Gastroesophageal sphincter (tissue), 3 donors: ENCODE measurements around the gene MAPK4.

ENCODE experiments used
- POLR2AphosphoS5 ChIP-seq: sonication (generic); formaldehyde crosslinking; IDR thresholded peaks from one replicate; pipeline ENCODE4 v1.6.1; 2017; ENCODE audit warnings: antibody characterized with exemption
- TF ChIP-seq, protein P1 (sequence below), 4 experiments: fragments of 200-600 bp in 2 of 4; fragments of 450-650 bp in 2 of 4; sonication (generic) in 1 of 4; IDR thresholded peaks; one replicate each; pipeline ENCODE4 v1.5.1; 2017 to 2019; ENCODE audit warnings: antibody characterized with exemption in 4 of 4, mild to moderate bottlenecking in 2 of 4, moderate library complexity in 2 of 4

DNA sequence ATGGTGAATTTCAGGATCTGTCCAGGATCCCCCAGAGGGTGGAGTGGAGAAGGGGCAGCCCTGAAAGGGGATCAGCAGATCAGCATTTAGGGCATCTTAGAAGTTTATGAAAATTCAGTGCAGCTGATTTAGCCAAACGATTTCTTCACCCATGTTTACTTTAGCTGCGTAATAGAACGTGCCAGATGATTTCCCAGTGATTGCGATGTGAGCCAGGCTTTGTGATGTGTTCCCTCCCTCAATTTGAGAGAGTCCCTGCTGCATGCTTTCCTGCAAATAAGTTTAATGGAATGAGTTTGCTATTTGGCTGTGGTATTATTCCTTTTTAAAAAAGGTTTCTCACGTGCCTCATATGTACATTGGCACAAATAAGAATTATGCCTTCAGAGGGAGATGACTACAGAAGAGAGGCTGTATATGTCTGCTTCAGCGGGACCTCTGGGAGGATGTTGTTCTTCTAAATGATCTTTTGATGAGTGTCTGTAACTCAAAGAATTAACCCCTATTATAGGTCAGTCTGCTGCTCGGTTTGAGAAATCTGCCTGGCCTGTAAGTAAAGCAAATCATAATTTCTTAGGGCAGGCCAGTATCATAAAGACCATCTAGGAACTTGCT lies 148.1 kb downstream of the MAPK4 start:
- TF ChIP-seq, protein P1, sequence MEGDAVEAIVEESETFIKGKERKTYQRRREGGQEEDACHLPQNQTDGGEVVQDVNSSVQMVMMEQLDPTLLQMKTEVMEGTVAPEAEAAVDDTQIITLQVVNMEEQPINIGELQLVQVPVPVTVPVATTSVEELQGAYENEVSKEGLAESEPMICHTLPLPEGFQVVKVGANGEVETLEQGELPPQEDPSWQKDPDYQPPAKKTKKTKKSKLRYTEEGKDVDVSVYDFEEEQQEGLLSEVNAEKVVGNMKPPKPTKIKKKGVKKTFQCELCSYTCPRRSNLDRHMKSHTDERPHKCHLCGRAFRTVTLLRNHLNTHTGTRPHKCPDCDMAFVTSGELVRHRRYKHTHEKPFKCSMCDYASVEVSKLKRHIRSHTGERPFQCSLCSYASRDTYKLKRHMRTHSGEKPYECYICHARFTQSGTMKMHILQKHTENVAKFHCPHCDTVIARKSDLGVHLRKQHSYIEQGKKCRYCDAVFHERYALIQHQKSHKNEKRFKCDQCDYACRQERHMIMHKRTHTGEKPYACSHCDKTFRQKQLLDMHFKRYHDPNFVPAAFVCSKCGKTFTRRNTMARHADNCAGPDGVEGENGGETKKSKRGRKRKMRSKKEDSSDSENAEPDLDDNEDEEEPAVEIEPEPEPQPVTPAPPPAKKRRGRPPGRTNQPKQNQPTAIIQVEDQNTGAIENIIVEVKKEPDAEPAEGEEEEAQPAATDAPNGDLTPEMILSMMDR (IDR thresholded peaks at IDR 0.05) = no peak
- TF ChIP-seq POLR2AphosphoS5 = peak; percentile 90
